HG02852 (cell line): ENCODE measurements around the gene CMIP.

ENCODE experiments used
- ATAC-seq: cut with Tn5 transposase; IDR thresholded peaks from one replicate; pipeline ENCODE4 v1.9.1; 2021; ENCODE audit warnings: mild to moderate bottlenecking, moderate library complexity; ENCODE audit not compliant: unreplicated experiment

Gene CMIP

GRCh38 chr16:81461243-81461642 is 16.6 kb downstream of the CMIP start:
- no peak for ATAC-seq

GRCh38 chr16:81461766-81462165 is 17.2 kb downstream of the CMIP start:
- no peak for ATAC-seq

- ATAC-seq: no peak
These were observed 18.1 kb downstream of the CMIP start for GRCh38 chr16:81462683-81463082.

- ATAC-seq: no peak
These were observed 18.8 kb downstream of the CMIP start for GRCh38 chr16:81463296-81463890.

- ATAC-seq: no peak
These were observed 19.7 kb downstream of the CMIP start for GRCh38 chr16:81464279-81464678.

GRCh38 chr16:81465375-81465943 is 20.9 kb downstream of the CMIP start:
- ATAC-seq: no peak

GRCh38 chr16:81466356-81466980 is 21.9 kb downstream of the CMIP start:
- ATAC-seq: no peak

GRCh38 chr16:81467072-81467471 is 22.5 kb downstream of the CMIP start:
- ATAC-seq: no peak

- ATAC-seq: no peak
These were observed 23.2 kb downstream of the CMIP start for GRCh38 chr16:81467815-81468214.

GRCh38 chr16:81468269-81468902 is 23.8 kb downstream of the CMIP start:
- no peak for ATAC-seq

GRCh38 chr16:81469183-81469677 is 24.6 kb downstream of the CMIP start:
- no peak for ATAC-seq

- peak; percentile 79 for ATAC-seq
These were observed 25.3 kb downstream of the CMIP start for GRCh38 chr16:81469710-81470535.

- no peak for ATAC-seq
These were observed 26.4 kb downstream of the CMIP start for GRCh38 chr16:81470796-81471636.

- no peak for ATAC-seq
These were observed 27.3 kb downstream of the CMIP start for GRCh38 chr16:81471882-81472281.

GRCh38 chr16:81472391-81472790 is 27.8 kb downstream of the CMIP start:
- ATAC-seq: no peak

- no peak for ATAC-seq
These were observed 28.5 kb downstream of the CMIP start for GRCh38 chr16:81473066-81473488.

GRCh38 chr16:81473558-81473957 is 28.9 kb downstream of the CMIP start:
- no peak for ATAC-seq

GRCh38 chr16:81473969-81474959 is 29.7 kb downstream of the CMIP start:
- ATAC-seq: no peak
